CD4-positive, alpha-beta T cell treated with Interleukin-6 at 100 ng/mL for 8 hours (primary cell): ENCODE results near the gene PHC3.

ENCODE experiments used
- DNase-seq: peaks from one replicate; pipeline ENCODE4 v3.0.0-alpha.2; 2020; ENCODE audit warnings: mixed read lengths, low spot score

Gene PHC3

DNA sequence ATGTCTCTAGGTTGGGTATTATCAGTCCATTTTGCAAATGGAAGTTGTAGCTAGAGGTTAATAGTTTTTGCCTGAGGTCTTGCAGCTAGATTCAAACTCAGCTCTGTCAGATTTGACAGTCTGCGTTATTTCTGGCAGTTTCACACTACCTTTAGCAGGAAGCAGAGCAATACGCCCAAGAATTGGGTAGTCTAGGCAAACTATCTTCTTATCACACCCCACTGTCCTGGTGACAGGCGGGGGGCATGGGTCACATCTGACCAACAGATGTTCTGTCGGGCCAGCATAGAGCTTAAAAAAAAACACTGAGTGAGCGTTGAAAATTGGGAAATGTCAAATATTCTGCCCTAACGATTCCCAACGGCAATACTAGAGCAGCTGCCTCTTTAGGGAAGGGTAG is 138.0 kb downstream of the PHC3 start:
- DNase-seq = no peak

DNA sequence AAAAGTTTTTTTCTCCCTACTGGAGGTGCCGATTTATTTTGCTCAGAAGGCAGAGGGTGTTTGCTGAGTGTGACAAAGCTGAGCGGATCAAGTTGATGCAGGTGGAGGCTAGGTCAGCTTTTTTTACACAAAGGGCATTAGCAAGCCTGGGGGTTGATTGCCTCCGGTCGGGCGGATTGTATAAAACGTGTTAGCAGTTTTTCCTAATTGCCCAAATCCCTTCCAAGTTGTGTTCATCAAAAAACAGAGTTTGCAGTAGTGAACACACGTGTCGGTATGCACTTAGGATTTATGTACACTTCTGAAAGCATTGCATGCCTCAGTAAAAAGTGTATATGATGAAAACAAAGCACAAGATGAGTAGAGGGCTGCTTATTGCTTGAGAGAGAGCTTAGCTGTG is 141.1 kb downstream of the PHC3 start:
- DNase-seq = no peak

DNA sequence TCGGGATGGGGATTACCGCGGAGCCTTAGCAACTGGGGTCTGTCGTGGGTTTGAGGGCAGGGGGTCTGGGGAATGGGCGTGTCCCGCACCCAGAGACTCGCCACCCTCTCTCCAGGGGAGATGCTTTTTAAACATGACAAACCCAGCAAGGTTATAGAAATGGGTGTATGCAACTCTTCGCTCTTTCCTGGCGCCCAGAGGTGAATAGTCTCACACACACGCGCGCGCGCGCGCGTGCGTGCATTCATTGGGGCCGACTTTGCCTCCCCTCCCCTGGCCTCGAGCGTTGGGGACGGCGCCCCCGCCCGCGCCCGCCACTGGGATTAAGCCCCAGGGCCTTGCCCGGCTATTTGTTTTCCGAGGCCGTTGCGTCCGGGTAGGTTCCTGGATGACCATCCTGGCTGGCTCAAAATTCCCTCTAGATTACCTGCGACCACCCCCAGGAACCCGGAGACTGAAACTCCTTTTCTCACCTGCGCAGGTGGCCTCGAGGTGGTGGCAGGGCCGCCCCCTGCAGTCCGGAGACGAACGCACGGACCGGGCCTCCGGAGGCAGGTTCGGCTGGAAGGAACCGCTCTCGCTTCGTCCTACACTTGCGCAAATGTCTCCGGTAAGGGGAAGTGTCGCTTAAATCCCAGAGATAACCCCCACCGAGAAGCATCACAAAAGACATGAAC is 143.0 kb downstream of the PHC3 start:
- DNase-seq = peak; percentile 17
